Trophoblast cell (in vitro differentiated cells and primary cell): ENCODE measurements around the gene MINDY4B. TPM values are rescaled to one million over a fixed set of nuclear protein-coding genes. Genes with fewer than 3 reads are reported as not detected.

Experiments used
- DNase-seq, 2 donors: peaks; one replicate each; pipeline ENCODE4 v3.0.0-alpha.2; 2016
- H2AFZ ChIP-seq: 2 replicates; pipeline ENCODE4 v1.6.1; 2013; ENCODE audit warnings: low read length, moderate library complexity, mild to moderate bottlenecking; ENCODE audit not compliant: insufficient read depth, poor library complexity
- H2AK5ac ChIP-seq: 2 replicates; pipeline ENCODE4 v1.6.1; 2013; ENCODE audit warnings: mild to moderate bottlenecking, low read length
- H2BK120ac ChIP-seq: 2 replicates; pipeline ENCODE4 v1.6.1; 2013; ENCODE audit warnings: low read length, mild to moderate bottlenecking, moderate library complexity; ENCODE audit not compliant: insufficient read depth, poor library complexity
- H2BK12ac ChIP-seq: 2 replicates; pipeline ENCODE4 v1.6.1; 2013; ENCODE audit warnings: mild to moderate bottlenecking, low read length, moderate library complexity
- H2BK5ac ChIP-seq: 2 replicates; pipeline ENCODE4 v1.6.1; 2013; ENCODE audit warnings: low read length, low read depth, moderate library complexity, mild to moderate bottlenecking; ENCODE audit not compliant: poor library complexity
- H3K14ac ChIP-seq: 2 replicates; pipeline ENCODE4 v1.6.1; 2013; ENCODE audit warnings: mild to moderate bottlenecking, low read length
- H3K18ac ChIP-seq: 2 replicates; pipeline ENCODE4 v1.6.1; 2013; ENCODE audit warnings: mild to moderate bottlenecking, low read length
- H3K23ac ChIP-seq: 2 replicates; pipeline ENCODE4 v1.6.1; 2013; ENCODE audit warnings: low read length
- H3K27ac ChIP-seq: 2 replicates; pipeline ENCODE4 v1.5.1; 2013; ENCODE audit warnings: low read depth, mild to moderate bottlenecking, inconsistent platforms, low read length, moderate library complexity
- H3K27me3 ChIP-seq: 2 replicates; pipeline ENCODE4 v1.6.1; 2013; ENCODE audit warnings: inconsistent platforms, mild to moderate bottlenecking, low read length, moderate library complexity; ENCODE audit not compliant: insufficient read depth
- H3K36me3 ChIP-seq, 2 experiments: 1 replicate in 1 of 2; 2 replicates in 1 of 2; pipeline ENCODE4 v1.6.1; 2013; ENCODE audit warnings: low read length in 2 of 2, mild to moderate bottlenecking in 2 of 2, moderate library complexity in 1 of 2; ENCODE audit not compliant: insufficient read depth in 2 of 2, control insufficient read depth in 1 of 2
- H3K4ac ChIP-seq: 2 replicates; pipeline ENCODE4 v1.6.1; 2013; ENCODE audit warnings: low read depth, mild to moderate bottlenecking, low read length, moderate library complexity
- H3K4me1 ChIP-seq, 2 experiments: 1 replicate in 1 of 2; 2 replicates in 1 of 2; pipeline ENCODE4 v1.6.1; 2013; ENCODE audit warnings: low read length in 2 of 2, mild to moderate bottlenecking in 2 of 2, moderate library complexity in 1 of 2; ENCODE audit not compliant: insufficient read depth in 2 of 2, control insufficient read depth in 1 of 2
- H3K4me2 ChIP-seq: 2 replicates; pipeline ENCODE4 v1.6.1; 2013; ENCODE audit warnings: inconsistent platforms, mild to moderate bottlenecking, low read length, moderate library complexity
- H3K4me3 ChIP-seq: 2 replicates; pipeline ENCODE4 v1.5.1; 2013; ENCODE audit warnings: mild to moderate bottlenecking, low read depth, low read length, inconsistent platforms
- H3K79me1 ChIP-seq: one replicate; pipeline ENCODE4 v1.6.1; 2013; ENCODE audit warnings: low read length
- H3K79me2 ChIP-seq: 2 replicates; pipeline ENCODE4 v1.6.1; 2013; ENCODE audit warnings: low read length, mild to moderate bottlenecking; ENCODE audit not compliant: control insufficient read depth, insufficient read depth, poor library complexity
- H3K9ac ChIP-seq: 2 replicates; pipeline ENCODE4 v1.6.1; 2013; ENCODE audit warnings: mild to moderate bottlenecking, low read length
- H3K9me3 ChIP-seq: 2 replicates; pipeline ENCODE4 v1.6.1; 2013; ENCODE audit warnings: low read depth, mild to moderate bottlenecking, control low read depth, inconsistent platforms, low read length; ENCODE audit not compliant: insufficient read depth
- H4K12ac ChIP-seq: 2 replicates; pipeline ENCODE4 v1.6.1; 2013; ENCODE audit warnings: low read depth, mild to moderate bottlenecking, low read length, moderate library complexity
- H4K8ac ChIP-seq: 2 replicates; pipeline ENCODE4 v1.6.1; 2013; ENCODE audit warnings: low read depth, mild to moderate bottlenecking, low read length, moderate library complexity
- H4K91ac ChIP-seq: one replicate; pipeline ENCODE4 v1.6.1; 2013; ENCODE audit warnings: low read depth, mild to moderate bottlenecking, low read length, moderate library complexity
- WGBS: extraction: QIAGEN DNeasy Blood & Tissue Kit; methylation state at CpG from one replicate; pipeline ENCODE4 v1.1.7; 2013; ENCODE audit warnings: missing lambda C conversion rate; ENCODE audit not compliant: insufficient read length, insufficient coverage; ENCODE audit errors: extremely low coverage; 5-methylcytosine and 5-hydroxymethylcytosine counted together
- polyA plus RNA-seq: library from polyadenylated mRNA; stranded (reverse); fragments of 200-250 nt; gene quantifications from 2 replicates; pipeline ENCODE4 v1.2.3, GENCODE V29; 2013

Gene MINDY4B
- not detected in 2 replicates for polyA plus RNA-seq

DNA sequence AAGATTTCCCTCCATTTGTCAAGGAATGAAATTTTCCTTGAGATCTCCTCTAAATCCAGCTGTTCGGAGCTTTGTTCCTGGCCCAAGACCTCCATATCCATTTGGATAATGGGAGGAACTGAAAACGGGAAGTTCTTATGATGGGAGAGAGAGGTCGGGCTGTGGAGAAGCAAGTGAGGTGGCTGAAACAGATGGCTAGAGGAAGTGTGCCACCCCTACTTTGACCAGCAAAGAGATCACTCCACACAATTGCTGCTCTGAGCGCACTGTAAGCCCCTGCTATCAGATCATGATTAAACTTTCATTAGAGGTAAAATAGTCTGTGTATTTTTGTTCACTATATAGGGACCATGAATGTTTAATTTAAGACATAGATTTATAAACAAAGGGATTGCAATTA is at the start of gene MINDY4B:
Gene MINDY4B, minus strand, starts transcription at position 101 of the 400 bp plus-strand sequence. Its CDS starts 0 bp downstream, at position 101.
- Histone ChIP-seq H2BK120ac (no peak within 1 kb of the TSS), H3K9ac (no peak within 1 kb of the TSS), H3K9me3 (no peaks in the 10 kb centered on the region), H4K8ac (no peak within 1 kb of the TSS), H3K4me2 (no peak within 1 kb of the TSS), H3K27ac (no peak within 1 kb of the TSS), H3K27me3 (no peaks in the 10 kb centered on the region), H3K79me1 (no peaks in the 10 kb centered on the region), H3K79me2 (no peaks in the 10 kb centered on the region), H3K36me3 (no peaks in the 10 kb centered on the region), H2AK5ac (no peak within 1 kb of the TSS), H3K4me1 (no peaks in the 10 kb centered on the region), H3K4me3 (no peak within 1 kb of the TSS), H2BK12ac (no peak within 1 kb of the TSS), H3K4ac (no peak within 1 kb of the TSS), H3K14ac (no peak within 1 kb of the TSS), H3K18ac (no peak within 1 kb of the TSS), H2BK5ac (no peak within 1 kb of the TSS), H3K23ac (no peak within 1 kb of the TSS), H4K12ac (no peak within 1 kb of the TSS), H4K91ac (no peak within 1 kb of the TSS), H2AFZ (no peak within 1 kb of the TSS)
- DNase-seq: no peak
- WGBS: no CpG with 5 or more reads among the region's 4 CpGs

- Histone ChIP-seq H3K79me1 (no peaks in the 10 kb centered on the region), H2BK120ac (no peak overlapping the region), H3K4me2 (no peak overlapping the region), H3K9ac (no peak overlapping the region), H3K79me2 (no peaks in the 10 kb centered on the region), H3K18ac (no peak overlapping the region), H4K8ac (no peak overlapping the region), H2AK5ac (no peak overlapping the region), H3K9me3 (no peaks in the 10 kb centered on the region), H3K36me3 (no peaks in the 10 kb centered on the region), H3K4me1 (no peaks in the 10 kb centered on the region), H3K27ac (no peak overlapping the region), H3K4me3 (no peak overlapping the region), H2BK5ac (no peak overlapping the region), H3K27me3 (no peaks in the 10 kb centered on the region), H3K14ac (no peak overlapping the region), H4K12ac (no peak overlapping the region), H4K91ac (no peak overlapping the region), H3K23ac (no peak overlapping the region), H2BK12ac (no peak overlapping the region), H2AFZ (no peak overlapping the region), H3K4ac (no peak overlapping the region)
- DNase-seq: no peak
- no CpG with 5 or more reads among the region's 13 CpGs for WGBS
These were observed 46.7 kb upstream of the MINDY4B start for GRCh38 chr3:150951923-150952322.

GRCh38 chr3:150945226-150946032 is 40.2 kb upstream of the MINDY4B start:
- Histone ChIP-seq H3K27me3 (no peaks in the 10 kb centered on the region), H4K12ac (no peak overlapping the region), H3K4me1 (no peaks in the 10 kb centered on the region), H3K79me2 (no peaks in the 10 kb centered on the region), H4K91ac (no peak overlapping the region), H3K4ac (no peak overlapping the region), H2AFZ (no peak overlapping the region), H3K14ac (no peak overlapping the region), H3K9ac (no peak overlapping the region), H4K8ac (no peak overlapping the region), H2BK120ac (no peak overlapping the region), H3K18ac (no peak overlapping the region), H3K4me3 (no peak overlapping the region), H3K27ac (no peak overlapping the region), H3K79me1 (no peaks in the 10 kb centered on the region), H3K23ac (no peak overlapping the region), H2BK12ac (no peak overlapping the region), H2BK5ac (no peak overlapping the region), H3K4me2 (no peak overlapping the region), H3K9me3 (no peaks in the 10 kb centered on the region), H3K36me3 (no peaks in the 10 kb centered on the region), H2AK5ac (no peak overlapping the region)
- whole genome bisulfite sequencing: no CpG with 5 or more reads among the region's 3 CpGs
- no peak for DNase-seq

DNA sequence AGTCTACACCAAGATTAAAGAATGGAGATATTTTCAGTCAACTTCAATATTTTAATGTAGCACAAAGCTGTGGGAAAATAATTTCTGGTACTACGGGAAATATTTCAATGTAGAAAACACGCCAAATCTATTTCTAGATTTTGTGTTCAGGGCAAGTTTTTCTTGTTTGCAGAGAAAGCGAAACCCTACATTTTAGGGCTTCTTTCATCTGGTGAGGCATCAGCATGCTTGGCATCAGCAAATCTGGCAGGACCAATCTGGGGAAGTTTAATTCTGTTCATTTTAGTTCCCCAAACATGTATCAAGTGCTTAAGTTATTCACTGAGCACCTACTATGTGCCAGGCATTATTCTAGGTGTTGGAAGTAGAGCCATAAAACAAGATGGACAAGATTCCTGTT is 37.0 kb upstream of the MINDY4B start:
- H3K4me1 ChIP-seq: peaks cover 0 to 4% of the 10 kb centered on the region in 2 experiments
- H3K79me2 ChIP-seq: no peaks in the 10 kb centered on the region
- H3K23ac ChIP-seq: no peak overlapping the region
- no peak overlapping the region for H4K12ac ChIP-seq
- no CpG with 5 or more reads among the region's 3 CpGs for WGBS
- H3K27ac ChIP-seq: no peak overlapping the region
- H3K27me3 ChIP-seq: no peaks in the 10 kb centered on the region
- H3K9ac ChIP-seq: no peak overlapping the region
- no peak overlapping the region for H4K91ac ChIP-seq
- no peak overlapping the region for H3K18ac ChIP-seq
- DNase-seq: no peak
- no peak overlapping the region for H3K4me2 ChIP-seq
- no peak overlapping the region for H4K8ac ChIP-seq
- no peak overlapping the region for H3K4me3 ChIP-seq
- H3K36me3 ChIP-seq: no peaks in the 10 kb centered on the region
- H2AFZ ChIP-seq: no peak overlapping the region
- H3K14ac ChIP-seq: no peak overlapping the region
- no peak overlapping the region for H2BK12ac ChIP-seq
- no peaks in the 10 kb centered on the region for H3K79me1 ChIP-seq
- no peak overlapping the region for H2BK5ac ChIP-seq
- no peak overlapping the region for H2AK5ac ChIP-seq
- no peak overlapping the region for H3K4ac ChIP-seq
- H2BK120ac ChIP-seq: no peak overlapping the region
- no peaks in the 10 kb centered on the region for H3K9me3 ChIP-seq
